ENCODE data around the gene DPYSL5.

DPYSL5 gene

DNA sequence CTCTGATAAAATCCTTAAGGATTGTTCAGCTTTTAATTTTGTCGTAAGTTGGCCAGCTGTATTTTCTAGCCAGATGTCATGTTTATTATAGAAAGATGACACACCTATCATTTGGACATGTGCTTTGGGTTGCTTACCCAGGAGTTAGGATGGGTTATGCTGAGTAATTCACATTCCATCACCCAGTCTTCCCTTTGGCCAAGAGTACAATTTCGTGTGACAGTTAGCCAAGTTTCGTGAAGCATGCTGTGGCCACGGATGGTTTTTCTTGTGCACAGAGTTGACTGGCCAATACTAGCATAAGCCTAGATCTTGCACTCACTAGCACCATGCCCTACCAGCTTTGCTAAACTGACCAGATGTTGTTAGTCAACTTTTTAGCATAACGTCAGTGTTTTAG is 128.3 kb downstream of the DPYSL5 start:
- no peak for DNase-seq
- Histone ChIP-seq H3K4me1 (ENCODE audit: control extremely low read depth in 1 of 4, control insufficient read depth in 4 of 4, insufficient read depth in 4 of 4, low read length in 3 of 4) (peaks cover 0 to 19% (median 11%) of the 10 kb centered on the region in 4 experiments), H3K36me3 (ENCODE audit: control insufficient read depth in 4 of 4, insufficient read depth in 4 of 4, low read length in 3 of 4) (no peaks in the 10 kb centered on the region), H3K27ac (ENCODE audit: insufficient read depth in 1 of 2, low read depth in 1 of 2, low read length in 2 of 2, poor library complexity in 1 of 2, severe bottlenecking in 2 of 2) (no peak overlapping the region), H3K27me3 (replicated peaks in 2 of 5; ENCODE audit: control insufficient read depth in 4 of 5, insufficient read depth in 5 of 5, low read length in 4 of 5) (peaks cover 0 to 17% (median 0%) of the 10 kb centered on the region in 5 experiments), H3K4me3 (ENCODE audit: control insufficient read depth in 1 of 7, extremely low read depth in 1 of 7, insufficient read depth in 4 of 7, low read depth in 2 of 7, low read length in 6 of 7) (no peak overlapping the region), H3K9me3 (ENCODE audit: control extremely low read depth in 1 of 5, control insufficient read depth in 4 of 5, insufficient read depth in 2 of 5, low read depth in 1 of 5, low read length in 4 of 5) (no peaks in the 10 kb centered on the region)
- 96% methylated on average over 4 of the region's 5 CpGs for WGBS (ENCODE audit: insufficient coverage)
- POLR2A ChIA-PET: no interaction called here
- CTCF ChIA-PET: interaction anchor here (0.7 to 2.6 kb wide), 10 partner anchors 8 to 93 kb away, joined by 3 to 8 read pairs (median 5); no protein-coding TSS in a partner anchor

DNA sequence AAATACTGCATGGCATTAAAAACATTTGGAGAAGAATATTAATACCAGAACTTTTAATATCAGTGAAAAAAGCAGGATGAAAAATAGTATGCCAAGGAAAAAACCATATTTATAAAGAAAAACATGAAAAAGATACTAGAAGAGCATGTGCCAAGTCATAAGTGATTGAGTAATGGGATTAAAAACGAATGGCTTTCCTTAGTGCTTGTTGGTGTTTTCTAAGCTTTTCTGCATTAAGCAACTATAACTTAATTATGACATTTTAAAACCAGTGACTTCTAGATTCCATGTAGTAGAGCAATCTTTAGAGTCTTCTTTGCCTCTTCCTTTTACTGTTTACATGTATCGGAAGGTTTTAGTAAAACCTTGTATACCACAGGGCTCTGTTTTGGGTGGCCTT is 129.1 kb downstream of the DPYSL5 start:
- peaks cover 0 to 20% (median 10%) of the 10 kb centered on the region in 4 experiments for H3K4me1 ChIP-seq (ENCODE audit: control extremely low read depth in 1 of 4, control insufficient read depth in 4 of 4, insufficient read depth in 4 of 4, low read length in 3 of 4)
- H3K27me3 ChIP-seq (replicated peaks in 2 of 5; ENCODE audit: control insufficient read depth in 4 of 5, insufficient read depth in 5 of 5, low read length in 4 of 5): peaks cover 0 to 11% (median 0%) of the 10 kb centered on the region in 5 experiments
- DNase-seq: no peak
- no peaks in the 10 kb centered on the region for H3K9me3 ChIP-seq (ENCODE audit: control extremely low read depth in 1 of 5, control insufficient read depth in 4 of 5, insufficient read depth in 2 of 5, low read depth in 1 of 5, low read length in 4 of 5)
- 100% methylated on average over 1 of the region's 2 CpGs for WGBS (ENCODE audit: insufficient coverage)
- no peaks in the 10 kb centered on the region for H3K36me3 ChIP-seq (ENCODE audit: control insufficient read depth in 4 of 4, insufficient read depth in 4 of 4, low read length in 3 of 4)
- no peak overlapping the region for H3K27ac ChIP-seq (ENCODE audit: insufficient read depth in 1 of 2, low read depth in 1 of 2, low read length in 2 of 2, poor library complexity in 1 of 2, severe bottlenecking in 2 of 2)
- ChIA-PET POLR2A (interaction anchor here (0.6 kb wide), 1 partner anchor 43 kb away, joined by 3 read pairs; no protein-coding TSS in a partner anchor), CTCF (interaction anchor here (0.6 to 2.3 kb wide), 7 partner anchors 9 to 94 kb away, joined by 3 to 6 read pairs (median 3); no protein-coding TSS in a partner anchor)
- H3K4me3 ChIP-seq (ENCODE audit: control insufficient read depth in 1 of 7, extremely low read depth in 1 of 7, insufficient read depth in 4 of 7, low read depth in 2 of 7, low read length in 6 of 7): no peak overlapping the region

DNA sequence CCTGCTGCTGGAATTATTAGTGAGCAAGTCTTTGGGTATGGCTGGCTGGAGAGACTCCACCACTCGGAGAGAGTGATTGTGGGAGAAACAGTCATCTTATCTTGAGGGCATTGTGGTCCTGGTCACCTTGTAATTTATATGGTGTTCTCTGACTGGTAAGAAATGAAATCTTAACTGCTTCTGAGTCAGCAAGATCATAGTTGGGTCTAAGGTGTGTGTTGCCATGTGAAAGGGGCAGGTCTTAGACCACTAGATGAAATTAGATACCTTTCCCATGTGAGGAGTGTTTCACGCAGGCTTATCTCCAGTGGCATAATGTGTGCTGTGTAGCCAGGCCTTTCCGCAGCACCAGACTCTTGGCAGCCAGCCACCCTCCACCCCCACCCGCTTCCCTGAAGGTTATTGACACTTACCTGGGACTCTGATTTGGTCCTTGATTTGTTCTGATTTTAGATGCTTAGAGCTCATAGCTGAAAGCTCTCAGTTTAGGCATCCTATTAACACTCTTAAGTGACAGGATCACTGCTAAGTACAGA is 130.2 kb downstream of the DPYSL5 start:
- Histone ChIP-seq H3K4me1 (ENCODE audit: control extremely low read depth in 1 of 4, control insufficient read depth in 4 of 4, insufficient read depth in 4 of 4, low read length in 3 of 4) (peaks cover 0 to 27% (median 10%) of the 10 kb centered on the region in 4 experiments), H3K36me3 (ENCODE audit: control insufficient read depth in 4 of 4, insufficient read depth in 4 of 4, low read length in 3 of 4) (no peaks in the 10 kb centered on the region), H3K9me3 (ENCODE audit: control extremely low read depth in 1 of 5, control insufficient read depth in 4 of 5, insufficient read depth in 2 of 5, low read depth in 1 of 5, low read length in 4 of 5) (no peaks in the 10 kb centered on the region), H3K27ac (ENCODE audit: insufficient read depth in 1 of 2, low read depth in 1 of 2, low read length in 2 of 2, poor library complexity in 1 of 2, severe bottlenecking in 2 of 2) (no peak overlapping the region), H3K27me3 (replicated peaks in 2 of 5; ENCODE audit: control insufficient read depth in 4 of 5, insufficient read depth in 5 of 5, low read length in 4 of 5) (peaks cover 0 to 7% (median 0%) of the 10 kb centered on the region in 5 experiments), H3K4me3 (ENCODE audit: control insufficient read depth in 1 of 7, extremely low read depth in 1 of 7, insufficient read depth in 4 of 7, low read depth in 2 of 7, low read length in 6 of 7) (no peak overlapping the region)
- peak in 2 of 3 donors; percentile 66 to 78 for DNase-seq
- ChIA-PET POLR2A (no interaction called here), CTCF (interaction anchor here (0.7 to 7.0 kb wide), 5 partner anchors 10 to 39 kb away, joined by 3 to 39 read pairs (median 3); no protein-coding TSS in a partner anchor)
- WGBS (ENCODE audit: insufficient coverage): 67% methylated on average over 1 of the region's 4 CpGs

DNA sequence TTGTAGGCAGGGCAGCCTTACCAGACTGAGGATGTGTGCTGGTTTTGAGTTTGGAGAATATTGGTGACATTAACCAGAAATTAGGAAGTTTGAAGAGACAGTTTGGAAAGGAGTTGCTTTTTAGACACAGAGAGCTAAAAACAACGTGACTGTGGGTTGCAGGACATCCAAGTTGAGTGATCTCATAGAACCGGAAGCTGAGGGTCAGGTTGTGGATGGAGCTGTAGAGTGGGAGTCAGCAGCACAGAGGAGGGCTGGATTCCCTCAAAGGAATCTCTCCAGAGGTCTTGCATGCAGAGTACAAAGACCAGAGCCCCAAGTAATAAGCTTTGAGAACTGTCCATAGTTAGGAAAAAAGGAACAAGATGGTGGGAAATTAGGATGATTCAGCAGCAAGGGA is 131.8 kb downstream of the DPYSL5 start:
- POLR2A ChIA-PET: no interaction called here
- WGBS (ENCODE audit: insufficient coverage): 71% methylated on average over 2 of the region's 2 CpGs
- Histone ChIP-seq H3K27me3 (replicated peaks in 2 of 5; ENCODE audit: control insufficient read depth in 4 of 5, insufficient read depth in 5 of 5, low read length in 4 of 5) (peaks cover 0 to 2% (median 0%) of the 10 kb centered on the region in 5 experiments), H3K27ac (ENCODE audit: insufficient read depth in 1 of 2, low read depth in 1 of 2, low read length in 2 of 2, poor library complexity in 1 of 2, severe bottlenecking in 2 of 2) (no peak overlapping the region), H3K9me3 (ENCODE audit: control extremely low read depth in 1 of 5, control insufficient read depth in 4 of 5, insufficient read depth in 2 of 5, low read depth in 1 of 5, low read length in 4 of 5) (no peaks in the 10 kb centered on the region), H3K36me3 (ENCODE audit: control insufficient read depth in 4 of 4, insufficient read depth in 4 of 4, low read length in 3 of 4) (no peaks in the 10 kb centered on the region), H3K4me3 (ENCODE audit: control insufficient read depth in 1 of 7, extremely low read depth in 1 of 7, insufficient read depth in 4 of 7, low read depth in 2 of 7, low read length in 6 of 7) (no peak overlapping the region), H3K4me1 (ENCODE audit: control extremely low read depth in 1 of 4, control insufficient read depth in 4 of 4, insufficient read depth in 4 of 4, low read length in 3 of 4) (peaks cover 0 to 27% (median 10%) of the 10 kb centered on the region in 4 experiments)
- CTCF ChIA-PET: interaction anchor here (0.7 to 7.0 kb wide), 5 partner anchors 11 to 36 kb away, joined by 3 to 39 read pairs (median 3); no protein-coding TSS in a partner anchor
- no peak for DNase-seq

DNA sequence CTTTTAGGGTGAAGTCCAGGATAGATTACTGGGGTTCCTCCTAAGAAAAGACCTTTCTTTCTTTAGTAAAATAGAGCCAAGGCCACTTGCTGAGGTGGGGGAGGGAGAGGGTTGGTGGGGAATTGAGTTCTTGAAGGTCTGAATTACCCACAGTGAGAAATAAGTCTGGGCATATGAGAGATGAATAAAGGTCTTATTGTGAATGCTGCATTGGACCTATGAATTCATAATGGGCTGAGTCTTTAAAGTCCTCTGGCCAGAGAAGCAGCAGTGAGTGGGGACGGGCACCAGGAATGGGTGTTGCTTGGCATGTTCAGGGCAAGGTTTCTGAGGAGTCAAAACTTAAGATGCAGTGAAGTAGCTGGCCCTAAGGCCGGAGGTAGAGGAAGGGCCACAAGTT is 133.0 kb downstream of the DPYSL5 start:
- 90% methylated on average over 1 of the region's 2 CpGs for WGBS (ENCODE audit: insufficient coverage)
- POLR2A ChIA-PET: interaction anchor here (0.7 kb wide), 1 partner anchor 18 kb away, joined by 4 read pairs; no protein-coding TSS in a partner anchor
- CTCF ChIA-PET: interaction anchor here (1.1 to 7.0 kb wide), 5 partner anchors 9 to 36 kb away, joined by 3 to 39 read pairs (median 17); partner anchors contain the start of gene MAPRE3

DNA sequence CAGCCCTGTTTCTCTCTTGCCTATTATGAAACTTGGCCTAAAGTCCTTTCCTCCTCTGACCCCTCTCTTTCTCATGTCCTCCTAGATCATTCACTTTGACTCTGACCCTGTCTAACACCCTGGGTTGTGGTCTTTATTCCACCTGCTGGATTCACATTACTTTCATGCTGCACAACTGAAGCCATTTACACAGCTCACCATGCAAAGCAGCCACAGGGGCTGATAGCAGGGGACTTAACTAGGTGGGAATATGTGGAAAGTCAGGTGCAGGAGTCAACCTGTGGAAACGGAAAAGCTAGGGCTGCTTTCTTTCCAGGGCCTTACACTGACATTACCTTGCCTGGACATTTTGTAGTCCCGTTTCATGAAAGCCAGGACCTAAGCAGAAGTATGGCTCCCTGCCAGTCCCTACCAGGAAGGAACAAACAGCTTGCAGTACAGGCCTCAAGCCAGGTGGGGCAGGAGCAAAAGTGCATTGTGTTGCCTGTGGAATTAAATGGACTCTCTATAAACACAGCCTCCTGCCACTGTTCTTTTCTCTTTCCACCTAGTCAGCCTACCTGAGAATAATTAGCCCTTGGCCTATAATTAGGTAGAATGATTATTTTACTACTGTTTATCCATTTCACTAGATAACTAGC is 134.3 kb downstream of the DPYSL5 start:
- ChIA-PET CTCF (interaction anchor here (0.8 to 7.0 kb wide), 12 partner anchors 8 to 35 kb away, joined by 3 to 39 read pairs (median 5); partner anchors contain the start of gene MAPRE3), POLR2A (interaction anchor here (0.6 to 1.4 kb wide), 3 partner anchors 11 to 68 kb away, joined by 3 to 4 read pairs (median 4); no protein-coding TSS in a partner anchor)
- 39% methylated on average over 2 of the region's 2 CpGs for WGBS (ENCODE audit: insufficient coverage)
- Histone ChIP-seq H3K9me3 (ENCODE audit: control extremely low read depth in 1 of 5, control insufficient read depth in 4 of 5, insufficient read depth in 2 of 5, low read depth in 1 of 5, low read length in 4 of 5) (no peaks in the 10 kb centered on the region), H3K27ac (ENCODE audit: insufficient read depth in 1 of 2, low read depth in 1 of 2, low read length in 2 of 2, poor library complexity in 1 of 2, severe bottlenecking in 2 of 2) (no peak overlapping the region), H3K4me3 (ENCODE audit: control insufficient read depth in 1 of 7, extremely low read depth in 1 of 7, insufficient read depth in 4 of 7, low read depth in 2 of 7, low read length in 6 of 7) (no peak overlapping the region), H3K27me3 (replicated peaks in 2 of 5; ENCODE audit: control insufficient read depth in 4 of 5, insufficient read depth in 5 of 5, low read length in 4 of 5) (peaks cover 0 to 3% (median 0%) of the 10 kb centered on the region in 5 experiments), H3K36me3 (ENCODE audit: control insufficient read depth in 4 of 4, insufficient read depth in 4 of 4, low read length in 3 of 4) (no peaks in the 10 kb centered on the region), H3K4me1 (ENCODE audit: control extremely low read depth in 1 of 4, control insufficient read depth in 4 of 4, insufficient read depth in 4 of 4, low read length in 3 of 4) (peaks cover 0 to 22% (median 6%) of the 10 kb centered on the region in 4 experiments)
- DNase-seq: peak; percentile 76 to 86 (median 85)

More for the DNA sequence above, 133.0 kb downstream of the DPYSL5 start:
- Histone ChIP-seq H3K4me1 (ENCODE audit: control extremely low read depth in 1 of 4, control insufficient read depth in 4 of 4, insufficient read depth in 4 of 4, low read length in 3 of 4) (peaks cover 0 to 22% (median 6%) of the 10 kb centered on the region in 4 experiments), H3K4me3 (ENCODE audit: control insufficient read depth in 1 of 7, extremely low read depth in 1 of 7, insufficient read depth in 4 of 7, low read depth in 2 of 7, low read length in 6 of 7) (no peak overlapping the region), H3K36me3 (ENCODE audit: control insufficient read depth in 4 of 4, insufficient read depth in 4 of 4, low read length in 3 of 4) (no peaks in the 10 kb centered on the region), H3K27ac (ENCODE audit: insufficient read depth in 1 of 2, low read depth in 1 of 2, low read length in 2 of 2, poor library complexity in 1 of 2, severe bottlenecking in 2 of 2) (no peak overlapping the region), H3K9me3 (ENCODE audit: control extremely low read depth in 1 of 5, control insufficient read depth in 4 of 5, insufficient read depth in 2 of 5, low read depth in 1 of 5, low read length in 4 of 5) (no peaks in the 10 kb centered on the region), H3K27me3 (replicated peaks in 2 of 5; ENCODE audit: control insufficient read depth in 4 of 5, insufficient read depth in 5 of 5, low read length in 4 of 5) (peaks cover 0 to 3% (median 0%) of the 10 kb centered on the region in 5 experiments)
- no peak for DNase-seq
